ENCODE data around the gene ANKS1A.
"Not testable (repeated sequence)": the region's sequence is repeated elsewhere in the genome, so short reads cannot be mapped to it uniquely, and the experiment has no call there.

Gene ANKS1A, protein sequence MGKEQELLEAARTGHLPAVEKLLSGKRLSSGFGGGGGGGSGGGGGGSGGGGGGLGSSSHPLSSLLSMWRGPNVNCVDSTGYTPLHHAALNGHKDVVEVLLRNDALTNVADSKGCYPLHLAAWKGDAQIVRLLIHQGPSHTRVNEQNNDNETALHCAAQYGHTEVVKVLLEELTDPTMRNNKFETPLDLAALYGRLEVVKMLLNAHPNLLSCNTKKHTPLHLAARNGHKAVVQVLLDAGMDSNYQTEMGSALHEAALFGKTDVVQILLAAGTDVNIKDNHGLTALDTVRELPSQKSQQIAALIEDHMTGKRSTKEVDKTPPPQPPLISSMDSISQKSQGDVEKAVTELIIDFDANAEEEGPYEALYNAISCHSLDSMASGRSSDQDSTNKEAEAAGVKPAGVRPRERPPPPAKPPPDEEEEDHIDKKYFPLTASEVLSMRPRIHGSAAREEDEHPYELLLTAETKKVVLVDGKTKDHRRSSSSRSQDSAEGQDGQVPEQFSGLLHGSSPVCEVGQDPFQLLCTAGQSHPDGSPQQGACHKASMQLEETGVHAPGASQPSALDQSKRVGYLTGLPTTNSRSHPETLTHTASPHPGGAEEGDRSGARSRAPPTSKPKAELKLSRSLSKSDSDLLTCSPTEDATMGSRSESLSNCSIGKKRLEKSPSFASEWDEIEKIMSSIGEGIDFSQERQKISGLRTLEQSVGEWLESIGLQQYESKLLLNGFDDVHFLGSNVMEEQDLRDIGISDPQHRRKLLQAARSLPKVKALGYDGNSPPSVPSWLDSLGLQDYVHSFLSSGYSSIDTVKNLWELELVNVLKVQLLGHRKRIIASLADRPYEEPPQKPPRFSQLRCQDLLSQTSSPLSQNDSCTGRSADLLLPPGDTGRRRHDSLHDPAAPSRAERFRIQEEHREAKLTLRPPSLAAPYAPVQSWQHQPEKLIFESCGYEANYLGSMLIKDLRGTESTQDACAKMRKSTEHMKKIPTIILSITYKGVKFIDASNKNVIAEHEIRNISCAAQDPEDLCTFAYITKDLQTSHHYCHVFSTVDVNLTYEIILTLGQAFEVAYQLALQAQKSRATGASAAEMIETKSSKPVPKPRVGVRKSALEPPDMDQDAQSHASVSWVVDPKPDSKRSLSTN

DNA sequence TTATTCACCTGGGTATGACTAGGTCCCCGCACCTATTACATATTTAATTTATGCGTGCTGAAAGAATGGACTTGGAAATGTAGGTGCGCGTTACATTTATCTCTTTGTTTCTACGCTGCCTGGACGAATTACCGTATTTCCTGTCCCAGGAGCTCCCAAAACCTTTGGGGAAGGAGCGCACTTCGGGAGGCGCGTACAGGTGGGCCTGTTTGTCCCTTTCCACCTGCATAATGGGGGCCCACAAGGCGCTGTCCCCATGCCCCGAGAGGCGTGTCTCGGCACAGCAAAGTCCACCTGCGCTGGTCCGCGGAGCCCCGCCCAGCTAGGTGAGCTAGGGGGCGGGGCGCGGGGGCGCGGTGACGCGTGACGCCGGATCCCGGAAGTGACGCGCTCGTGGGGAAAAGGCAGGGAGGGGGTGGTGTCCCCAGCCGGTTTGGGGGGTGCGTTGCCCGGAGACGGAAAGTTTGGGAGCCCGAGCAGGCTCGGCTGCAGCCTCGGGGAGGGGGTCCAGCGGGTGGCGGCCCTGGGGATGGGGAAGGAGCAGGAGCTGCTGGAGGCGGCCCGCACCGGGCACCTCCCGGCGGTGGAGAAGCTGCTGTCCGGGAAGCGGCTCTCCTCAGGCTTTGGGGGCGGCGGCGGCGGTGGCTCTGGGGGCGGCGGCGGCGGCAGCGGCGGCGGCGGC, at the start of gene ANKS1A:
ANKS1A (plus strand) TSS at position 382 of the 682 bp plus-strand sequence; CDS start at position 530, 148 bp downstream.
- TF ChIP-seq EZH2phosphoT487 (IDR thresholded peaks at IDR 0.05; ENCODE audit: borderline replicate concordance): no peak
- TF ChIP-seq, protein P1, sequence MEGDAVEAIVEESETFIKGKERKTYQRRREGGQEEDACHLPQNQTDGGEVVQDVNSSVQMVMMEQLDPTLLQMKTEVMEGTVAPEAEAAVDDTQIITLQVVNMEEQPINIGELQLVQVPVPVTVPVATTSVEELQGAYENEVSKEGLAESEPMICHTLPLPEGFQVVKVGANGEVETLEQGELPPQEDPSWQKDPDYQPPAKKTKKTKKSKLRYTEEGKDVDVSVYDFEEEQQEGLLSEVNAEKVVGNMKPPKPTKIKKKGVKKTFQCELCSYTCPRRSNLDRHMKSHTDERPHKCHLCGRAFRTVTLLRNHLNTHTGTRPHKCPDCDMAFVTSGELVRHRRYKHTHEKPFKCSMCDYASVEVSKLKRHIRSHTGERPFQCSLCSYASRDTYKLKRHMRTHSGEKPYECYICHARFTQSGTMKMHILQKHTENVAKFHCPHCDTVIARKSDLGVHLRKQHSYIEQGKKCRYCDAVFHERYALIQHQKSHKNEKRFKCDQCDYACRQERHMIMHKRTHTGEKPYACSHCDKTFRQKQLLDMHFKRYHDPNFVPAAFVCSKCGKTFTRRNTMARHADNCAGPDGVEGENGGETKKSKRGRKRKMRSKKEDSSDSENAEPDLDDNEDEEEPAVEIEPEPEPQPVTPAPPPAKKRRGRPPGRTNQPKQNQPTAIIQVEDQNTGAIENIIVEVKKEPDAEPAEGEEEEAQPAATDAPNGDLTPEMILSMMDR (conservative IDR thresholded peaks at IDR 0.05; ENCODE audit: low read length): no peak

DNA sequence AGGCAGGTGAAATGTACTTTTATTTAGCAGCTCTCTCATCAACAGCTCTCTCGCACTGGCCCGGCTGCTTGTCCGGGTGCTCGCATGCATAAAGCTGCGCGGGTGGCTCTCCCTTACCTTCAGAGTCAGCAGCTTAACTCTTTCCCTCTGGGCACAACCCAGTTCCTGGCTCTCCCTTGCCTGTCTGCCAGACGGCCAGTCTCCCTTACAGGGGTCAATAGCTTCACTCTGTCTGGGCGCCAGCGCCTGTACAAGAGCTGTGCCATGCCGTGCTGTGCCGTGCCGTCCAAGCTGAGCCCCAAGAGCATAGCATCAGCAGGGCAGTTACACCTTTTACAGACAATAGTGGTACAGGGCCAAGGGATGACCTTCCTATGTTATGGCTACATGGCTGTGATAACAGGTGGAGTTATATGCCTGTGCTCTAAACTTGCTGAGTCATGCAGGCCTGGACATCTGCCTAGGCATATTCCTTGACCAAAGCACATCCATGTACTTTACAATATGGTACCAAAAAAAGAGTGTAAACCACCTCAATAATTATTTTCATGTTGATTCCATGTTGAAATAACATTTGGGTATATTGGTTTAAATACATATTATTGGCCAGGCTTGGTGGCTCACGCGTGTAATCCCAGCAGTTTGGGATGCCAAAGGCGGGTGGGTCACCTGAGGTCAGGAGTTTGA, 49.2 kb upstream of the ANKS1A start:
- TF ChIP-seq, protein P1 (conservative IDR thresholded peaks at IDR 0.05; ENCODE audit: low read length): no peak
- TF ChIP-seq EZH2phosphoT487 (IDR thresholded peaks at IDR 0.05; ENCODE audit: borderline replicate concordance): no peak
- Histone ChIP-seq H3K9me2 (replicated peaks; ENCODE audit: low read depth, low read length) (no peaks in the 10 kb centered on the region), H3K4me2 (ENCODE audit: low read depth, low read length, poor library complexity, severe bottlenecking) (no peak overlapping the region), H4K20me1 (ENCODE audit: insufficient read depth, low read length, poor library complexity, severe bottlenecking) (no peaks in the 10 kb centered on the region), H3K9ac (ENCODE audit: low read depth, low read length, poor library complexity, severe bottlenecking) (no peak overlapping the region), H3K27me3 (ENCODE audit: insufficient read depth, low read length, poor library complexity, severe bottlenecking) (no peaks in the 10 kb centered on the region), H2AFZ (ENCODE audit: low read length) (no peak overlapping the region), H3K36me3 (ENCODE audit: insufficient read depth, low read length) (peaks cover 50% of the 10 kb centered on the region), H3K4me1 (ENCODE audit: insufficient read depth, low read length, poor library complexity, severe bottlenecking) (no peaks in the 10 kb centered on the region), H3K4me3 (ENCODE audit: low read length, poor library complexity, severe bottlenecking) (no peak overlapping the region), H3F3A (ENCODE audit: low read depth) (no peaks in the 10 kb centered on the region), H3K9me3 (ENCODE audit: insufficient read depth, low read depth, low read length) (no peaks in the 10 kb centered on the region), H3K79me2 (ENCODE audit: insufficient read depth, low read length) (no peaks in the 10 kb centered on the region)

More for the DNA sequence above, at the start of gene ANKS1A:
- Histone ChIP-seq H3K79me2 (ENCODE audit: insufficient read depth, low read length) (peaks cover 83% of the 10 kb centered on the region), H3K4me2 (ENCODE audit: low read depth, low read length, poor library complexity, severe bottlenecking) (peak within 1 kb of the TSS; percentile 80), H3K4me3 (ENCODE audit: low read length, poor library complexity, severe bottlenecking) (peak within 1 kb of the TSS; percentile 97), H3K4me1 (ENCODE audit: insufficient read depth, low read length, poor library complexity, severe bottlenecking) (peaks cover 40% of the 10 kb centered on the region), H3F3A (ENCODE audit: low read depth) (no peaks in the 10 kb centered on the region), H3K9me3 (ENCODE audit: insufficient read depth, low read depth, low read length) (no peaks in the 10 kb centered on the region), H3K27me3 (ENCODE audit: insufficient read depth, low read length, poor library complexity, severe bottlenecking) (no peaks in the 10 kb centered on the region), H3K9ac (ENCODE audit: low read depth, low read length, poor library complexity, severe bottlenecking) (peak within 1 kb of the TSS; percentile 91), H3K36me3 (ENCODE audit: insufficient read depth, low read length) (no peaks in the 10 kb centered on the region), H2AFZ (ENCODE audit: low read length) (peak within 1 kb of the TSS; percentile 92), H4K20me1 (ENCODE audit: insufficient read depth, low read length, poor library complexity, severe bottlenecking) (peaks cover 16% of the 10 kb centered on the region), H3K9me2 (replicated peaks; ENCODE audit: low read depth, low read length) (no peaks in the 10 kb centered on the region)

DNA sequence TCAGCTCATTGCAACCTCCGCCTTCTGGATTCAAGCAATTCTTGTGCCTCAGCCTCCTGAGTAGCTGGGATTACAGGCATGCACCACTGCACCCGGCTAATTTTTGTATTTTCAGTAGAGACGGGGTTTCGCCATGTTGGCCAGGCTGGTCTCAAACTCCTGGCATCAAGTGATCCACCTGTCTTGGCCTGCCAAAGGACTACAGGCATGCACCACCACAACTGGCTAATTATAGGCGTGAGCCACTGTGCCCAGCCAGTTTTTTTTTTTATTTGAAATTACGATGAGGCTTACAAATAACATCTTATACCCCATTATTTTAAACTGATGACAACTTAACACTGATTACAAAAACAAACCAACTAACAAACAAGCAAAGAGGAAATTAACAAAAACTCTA, 40.0 kb upstream of the ANKS1A start:
- not testable (repeated sequence) for H3F3A ChIP-seq (ENCODE audit: low read depth); H3K4me2 ChIP-seq (ENCODE audit: low read depth, low read length, poor library complexity, severe bottlenecking); H3K4me3 ChIP-seq (ENCODE audit: low read length, poor library complexity, severe bottlenecking)

More for the DNA sequence above, 40.0 kb upstream of the ANKS1A start:
- not testable (repeated sequence) for H2AFZ ChIP-seq (ENCODE audit: low read length); H3K79me2 ChIP-seq (ENCODE audit: insufficient read depth, low read length); H3K9me3 ChIP-seq (ENCODE audit: insufficient read depth, low read depth, low read length); H3K27me3 ChIP-seq (ENCODE audit: insufficient read depth, low read length, poor library complexity, severe bottlenecking); H3K9me2 ChIP-seq (replicated peaks; ENCODE audit: low read depth, low read length); H3K4me1 ChIP-seq (ENCODE audit: insufficient read depth, low read length, poor library complexity, severe bottlenecking); H3K9ac ChIP-seq (ENCODE audit: low read depth, low read length, poor library complexity, severe bottlenecking); H4K20me1 ChIP-seq (ENCODE audit: insufficient read depth, low read length, poor library complexity, severe bottlenecking)
- peaks cover 34% of the 10 kb centered on the region; the same call in 1 of the 2 replicates for H3K36me3 ChIP-seq (ENCODE audit: insufficient read depth, low read length)

Data from Loucy (cell line).